ENCODE measurements around the gene FOXA2. TPM values are rescaled to one million over a fixed set of nuclear protein-coding genes. Genes with fewer than 3 reads are reported as not detected.

FOXA2 gene
- total RNA-seq, 4 donors from 2014 or later, result 4.1 to 9.1 (median 5.4) TPM

GRCh38 chr20:22566876-22567658 is 17.3 kb downstream of the FOXA2 start:
- Histone ChIP-seq H3K27ac (no peak overlapping the region), H3K4me3 (no peak overlapping the region), H3K27me3 (no peaks in the 10 kb centered on the region), H3K4me1 (no peaks in the 10 kb centered on the region), H3K9me3 (peaks cover 0 to 6% (median 0%) of the 10 kb centered on the region in 4 donors), H3K36me3 (no peaks in the 10 kb centered on the region)
- TF ChIP-seq CTCF (IDR thresholded peaks at IDR 0.05), result no peak
- DNase-seq, result no peak

- Histone ChIP-seq H3K36me3 (no peaks in the 10 kb centered on the region), H3K4me1 (no peaks in the 10 kb centered on the region), H3K27me3 (no peaks in the 10 kb centered on the region), H3K9me3 (peaks cover 0 to 4% (median 0%) of the 10 kb centered on the region in 4 donors), H3K4me3 (no peak overlapping the region), H3K27ac (no peak overlapping the region)
- TF ChIP-seq CTCF (IDR thresholded peaks at IDR 0.05), result no peak
- no peak for TF ChIP-seq POLR2A (IDR thresholded peaks at IDR 0.05)
- DNase-seq, result no peak
Measured at GRCh38 chr20:22563062-22563965, 21.1 kb downstream of the FOXA2 start.

GRCh38 chr20:22562620-22563019 is 21.8 kb downstream of the FOXA2 start:
- H3K36me3 ChIP-seq, result no peaks in the 10 kb centered on the region
- H3K27ac ChIP-seq, result no peak overlapping the region
- TF ChIP-seq CTCF (IDR thresholded peaks at IDR 0.05) (no peak), POLR2A (IDR thresholded peaks at IDR 0.05) (no peak)
- DNase-seq, result no peak
- no peaks in the 10 kb centered on the region for H3K4me1 ChIP-seq
- peaks cover 0 to 4% (median 0%) of the 10 kb centered on the region in 4 donors for H3K9me3 ChIP-seq
- H3K4me3 ChIP-seq, result no peak overlapping the region
- H3K27me3 ChIP-seq, result no peaks in the 10 kb centered on the region

- no peaks in the 10 kb centered on the region for H3K4me1 ChIP-seq
- H3K27me3 ChIP-seq, result no peaks in the 10 kb centered on the region
- no peaks in the 10 kb centered on the region for H3K36me3 ChIP-seq
- DNase-seq, result no peak
- no peak overlapping the region for H3K27ac ChIP-seq
- TF ChIP-seq POLR2A (IDR thresholded peaks at IDR 0.05) (no peak), CTCF (IDR thresholded peaks at IDR 0.05) (no peak)
- no peak overlapping the region for H3K4me3 ChIP-seq
- peaks cover 0 to 4% (median 0%) of the 10 kb centered on the region in 4 donors for H3K9me3 ChIP-seq
Measured at GRCh38 chr20:22561965-22562577, 22.3 kb downstream of the FOXA2 start.

GRCh38 chr20:22560817-22561216 is 23.6 kb downstream of the FOXA2 start:
- no peak for TF ChIP-seq POLR2A (IDR thresholded peaks at IDR 0.05)
- no peak for TF ChIP-seq CTCF (IDR thresholded peaks at IDR 0.05)
- H3K27ac ChIP-seq, result no peak overlapping the region
- H3K4me1 ChIP-seq, result no peaks in the 10 kb centered on the region
- H3K4me3 ChIP-seq, result no peak overlapping the region
- H3K27me3 ChIP-seq, result no peaks in the 10 kb centered on the region
- peaks cover 0 to 4% (median 0%) of the 10 kb centered on the region in 4 donors for H3K9me3 ChIP-seq
- H3K36me3 ChIP-seq, result no peaks in the 10 kb centered on the region
- no peak for DNase-seq

Measured in Peyer's patch (tissue), 4 donors.